Neuronal stem cell (in vitro differentiated cells): ENCODE results near the gene PNPT1.
"Not testable (repeated sequence)": the region's sequence is repeated elsewhere in the genome, so short reads cannot be mapped to it uniquely, and the experiment has no call there.

Experiments used
- DNase-seq: peaks from one replicate; pipeline ENCODE4 v3.0.0-alpha.2; 2013; ENCODE audit warnings: low spot score
- H2AFZ ChIP-seq: one replicate; pipeline ENCODE4 v1.6.1; 2013; ENCODE audit warnings: mild to moderate bottlenecking, low read length, inconsistent platforms
- H2AK5ac ChIP-seq: 2 replicates; pipeline ENCODE4 v1.6.1; 2013; ENCODE audit warnings: low read depth, mild to moderate bottlenecking, inconsistent platforms, low read length, moderate library complexity, mixed read lengths
- H2BK120ac ChIP-seq: 2 replicates; pipeline ENCODE4 v1.6.1; 2013; ENCODE audit warnings: low read depth, mild to moderate bottlenecking, inconsistent platforms, low read length, moderate library complexity, mixed read lengths
- H2BK12ac ChIP-seq: one replicate; pipeline ENCODE4 v1.6.1; 2013; ENCODE audit warnings: low read length, inconsistent platforms
- H2BK15ac ChIP-seq: 2 replicates; pipeline ENCODE4 v1.6.1; 2013; ENCODE audit warnings: mild to moderate bottlenecking, low read length, inconsistent platforms, mixed read lengths
- H2BK5ac ChIP-seq: one replicate; pipeline ENCODE4 v1.6.1; 2013; ENCODE audit warnings: inconsistent platforms, mild to moderate bottlenecking, low read length, moderate library complexity
- H3K14ac ChIP-seq: one replicate; pipeline ENCODE4 v1.6.1; 2013; ENCODE audit warnings: low read length, inconsistent platforms
- H3K18ac ChIP-seq: 2 replicates; pipeline ENCODE4 v1.6.1; 2013; ENCODE audit warnings: low read length, inconsistent platforms
- H3K23ac ChIP-seq: 2 replicates; pipeline ENCODE4 v1.6.1; 2013; ENCODE audit warnings: low read depth, mild to moderate bottlenecking, mixed read lengths, low read length, inconsistent platforms; ENCODE audit not compliant: poor library complexity
- H3K27ac ChIP-seq: replicated peaks from 3 replicates; pipeline ENCODE4 v1.5.1; 2013; ENCODE audit warnings: low read length, inconsistent platforms
- H3K27me3 ChIP-seq, 3 experiments: 2 replicates each; pipeline ENCODE4 v1.6.1; 2013; ENCODE audit warnings: low read length in 3 of 3, mild to moderate bottlenecking in 2 of 3, inconsistent platforms in 1 of 3, low read depth in 1 of 3, mixed read lengths in 1 of 3, moderate library complexity in 1 of 3; ENCODE audit not compliant: control insufficient read depth in 3 of 3, insufficient read depth in 3 of 3
- H3K36me3 ChIP-seq, 2 donors: replicated peaks in 1 of 2; 2 replicates each; pipeline ENCODE4 v1.6.1; 2013; ENCODE audit warnings: low read length in 2 of 2; ENCODE audit not compliant: control insufficient read depth in 2 of 2, insufficient read depth in 2 of 2
- H3K4ac ChIP-seq: 2 replicates; pipeline ENCODE4 v1.6.1; 2013; ENCODE audit warnings: inconsistent platforms, mild to moderate bottlenecking, low read length, moderate library complexity
- H3K4me1 ChIP-seq, 2 donors: 1 replicate in 1 of 2; 2 replicates in 1 of 2; pipeline ENCODE4 v1.6.1; 2013; ENCODE audit warnings: low read length in 2 of 2, low read depth in 1 of 2; ENCODE audit not compliant: control insufficient read depth in 2 of 2, insufficient read depth in 1 of 2
- H3K4me2 ChIP-seq: one replicate; pipeline ENCODE4 v1.6.1; 2013; ENCODE audit warnings: mild to moderate bottlenecking, low read length, inconsistent platforms; ENCODE audit not compliant: insufficient read depth, poor library complexity, severe bottlenecking
- H3K4me3 ChIP-seq, 2 donors: 2 replicates each; pipeline ENCODE4 v1.5.1; 2013; ENCODE audit warnings: low read length in 2 of 2, mild to moderate bottlenecking in 2 of 2, inconsistent platforms in 1 of 2, moderate library complexity in 1 of 2
- H3K79me1 ChIP-seq: one replicate; pipeline ENCODE4 v1.6.1; 2013; ENCODE audit warnings: low read depth, mild to moderate bottlenecking, inconsistent platforms, low read length, moderate library complexity
- H3K9ac ChIP-seq: one replicate; pipeline ENCODE4 v1.6.1; 2013; ENCODE audit warnings: mild to moderate bottlenecking, low read depth, low read length, inconsistent platforms; ENCODE audit not compliant: poor library complexity
- H3K9me3 ChIP-seq, 2 donors: replicated peaks in 1 of 2; 2 replicates each; pipeline versions ENCODE3 to v1.6.1; 2013; ENCODE audit warnings: low read length in 2 of 2, mild to moderate bottlenecking in 2 of 2, inconsistent platforms in 1 of 2, low read depth in 1 of 2, mixed read lengths in 1 of 2, moderate library complexity in 1 of 2; ENCODE audit not compliant: control insufficient read depth in 2 of 2, insufficient read depth in 1 of 2
- H4K8ac ChIP-seq: one replicate; pipeline ENCODE4 v1.6.1; 2013; ENCODE audit warnings: low read depth, mild to moderate bottlenecking, inconsistent platforms, low read length, moderate library complexity
- H4K91ac ChIP-seq: one replicate; pipeline ENCODE4 v1.6.1; 2013; ENCODE audit warnings: low read length, low read depth, mild to moderate bottlenecking, inconsistent platforms; ENCODE audit not compliant: poor library complexity
- WGBS, 2 donors: extraction: QIAGEN DNeasy Blood & Tissue Kit; methylation state at CpG; one replicate each; pipeline ENCODE4 v1.1.7; 2013; ENCODE audit warnings: missing lambda C conversion rate in 2 of 2, mixed read lengths in 1 of 2; ENCODE audit not compliant: insufficient read length in 2 of 2, insufficient replicate concordance in 1 of 2; ENCODE audit errors: extremely low coverage in 2 of 2; 5-methylcytosine and 5-hydroxymethylcytosine counted together

Gene PNPT1

DNA sequence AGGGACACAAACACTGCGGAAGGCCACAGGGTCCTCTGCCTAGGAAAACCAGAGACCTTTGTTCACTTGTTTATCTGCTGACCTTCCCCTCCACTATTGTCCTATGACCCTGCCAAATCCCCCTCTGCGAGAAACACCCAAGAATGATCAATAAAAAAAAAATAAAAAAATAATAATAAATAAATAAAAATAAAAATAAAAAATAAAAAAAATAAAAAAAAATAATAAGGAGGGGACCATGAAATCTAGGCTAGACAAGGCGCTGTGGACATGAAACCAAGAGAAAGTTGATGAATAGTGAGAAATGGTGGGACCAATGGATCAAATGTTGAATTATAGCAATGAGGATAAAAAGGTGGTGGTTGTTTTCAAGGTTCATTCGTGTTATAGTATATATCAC is 12.6 kb upstream of the PNPT1 start:
- not testable (repeated sequence) for DNase-seq, H2AK5ac ChIP-seq, H3K18ac ChIP-seq, H3K14ac ChIP-seq, H3K79me1 ChIP-seq, H2AFZ ChIP-seq, H3K36me3 ChIP-seq, H2BK5ac ChIP-seq, H2BK120ac ChIP-seq, H4K8ac ChIP-seq, H3K27ac ChIP-seq, H3K4me1 ChIP-seq, H2BK15ac ChIP-seq, H4K91ac ChIP-seq, H2BK12ac ChIP-seq, H3K4ac ChIP-seq, H3K4me3 ChIP-seq, H3K4me2 ChIP-seq, H3K23ac ChIP-seq, H3K9ac ChIP-seq, H3K9me3 ChIP-seq
- WGBS, 2 donors = no CpG with 5 or more reads among the region's 4 CpGs
- H3K27me3 ChIP-seq = peaks cover 0 to 19% (median 0%) of the 10 kb centered on the region in 3 experiments

DNA sequence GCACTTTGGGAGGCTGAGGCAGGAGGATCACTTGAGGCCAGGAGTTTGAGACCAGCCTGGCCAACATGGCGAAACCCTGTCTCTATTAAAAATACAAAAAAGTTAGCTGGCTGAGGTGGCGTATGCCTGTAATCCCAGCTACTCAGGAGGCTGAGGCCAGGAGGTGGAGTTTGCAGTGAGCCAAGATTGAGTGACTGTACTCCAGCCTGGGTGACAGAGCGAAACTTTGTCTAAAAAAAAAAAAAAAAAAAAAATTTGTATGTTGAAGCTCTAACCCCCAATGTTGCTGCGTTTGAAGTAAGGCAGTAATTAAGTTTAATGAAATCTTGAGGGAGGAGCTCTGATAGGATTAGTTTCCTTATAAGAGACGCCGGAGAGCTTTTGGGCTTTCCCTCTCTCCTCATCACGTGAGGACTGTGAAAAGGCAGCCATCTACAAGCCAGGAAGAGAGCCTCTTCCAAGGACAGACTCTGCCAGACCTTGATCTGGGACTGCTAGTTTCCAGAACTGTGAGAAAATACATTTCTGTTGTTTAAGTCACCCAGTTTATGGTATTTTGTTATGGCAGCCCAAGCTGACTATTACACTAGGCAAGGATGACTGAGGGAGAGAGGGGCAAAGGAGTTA is 11.5 kb upstream of the PNPT1 start:
- no peaks in the 10 kb centered on the region for H3K36me3 ChIP-seq
- H4K8ac ChIP-seq = no peak overlapping the region
- H3K18ac ChIP-seq = no peak overlapping the region
- H3K14ac ChIP-seq = no peak overlapping the region
- no peak overlapping the region for H3K4me2 ChIP-seq
- H3K4ac ChIP-seq = no peak overlapping the region
- no peak overlapping the region for H4K91ac ChIP-seq
- H3K9me3 ChIP-seq = no peaks in the 10 kb centered on the region
- peaks cover 0 to 19% (median 0%) of the 10 kb centered on the region in 3 experiments for H3K27me3 ChIP-seq
- no peak overlapping the region for H3K27ac ChIP-seq
- WGBS, 2 donors = no CpG with 5 or more reads among the region's 7 CpGs
- no peak overlapping the region for H3K23ac ChIP-seq
- no peak overlapping the region for H3K4me3 ChIP-seq
- no peak overlapping the region for H2AFZ ChIP-seq
- no peaks in the 10 kb centered on the region for H3K4me1 ChIP-seq
- no peak for DNase-seq
- no peak overlapping the region for H2BK120ac ChIP-seq
- no peak overlapping the region for H2AK5ac ChIP-seq
- H2BK15ac ChIP-seq = no peak overlapping the region
- H2BK5ac ChIP-seq = no peak overlapping the region
- no peak overlapping the region for H2BK12ac ChIP-seq
- no peaks in the 10 kb centered on the region for H3K79me1 ChIP-seq
- H3K9ac ChIP-seq = no peak overlapping the region

DNA sequence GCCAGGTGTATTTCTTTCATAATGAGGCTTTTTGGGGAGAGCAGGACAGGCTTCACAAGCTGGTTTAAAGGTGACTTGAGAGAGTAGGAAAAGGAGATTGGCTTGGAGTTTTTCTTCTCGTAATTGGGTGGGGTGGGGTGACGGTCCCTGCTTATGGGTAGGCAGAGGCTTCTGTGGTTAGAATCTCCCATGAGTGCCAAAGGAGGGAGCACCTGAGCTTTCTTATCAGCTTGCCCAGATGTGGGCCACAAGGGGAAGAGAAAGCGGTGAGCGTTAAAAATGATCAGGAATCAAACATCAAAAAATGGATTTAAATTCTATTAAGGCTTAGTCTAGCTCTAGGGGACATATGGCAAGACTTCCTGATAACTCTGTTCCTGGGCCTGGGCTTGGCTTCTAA is 9.7 kb upstream of the PNPT1 start:
- Histone ChIP-seq H2BK12ac (no peak overlapping the region), H3K9ac (no peak overlapping the region), H4K8ac (no peak overlapping the region), H3K18ac (no peak overlapping the region), H3K14ac (no peak overlapping the region), H3K23ac (no peak overlapping the region), H3K27ac (no peak overlapping the region), H3K4me1 (peaks cover 0 to 4% of the 10 kb centered on the region in 2 donors), H2BK15ac (no peak overlapping the region), H3K4me2 (no peak overlapping the region), H3K79me1 (no peaks in the 10 kb centered on the region), H4K91ac (no peak overlapping the region), H3K4me3 (no peak overlapping the region), H2BK5ac (no peak overlapping the region), H2AK5ac (no peak overlapping the region), H3K9me3 (no peaks in the 10 kb centered on the region), H3K36me3 (no peaks in the 10 kb centered on the region), H2BK120ac (no peak overlapping the region), H3K27me3 (peaks cover 0 to 34% (median 0%) of the 10 kb centered on the region in 3 experiments), H3K4ac (no peak overlapping the region), H2AFZ (no peak overlapping the region)
- no peak for DNase-seq
- WGBS, 2 donors = no CpG with 5 or more reads among the region's 4 CpGs

DNA sequence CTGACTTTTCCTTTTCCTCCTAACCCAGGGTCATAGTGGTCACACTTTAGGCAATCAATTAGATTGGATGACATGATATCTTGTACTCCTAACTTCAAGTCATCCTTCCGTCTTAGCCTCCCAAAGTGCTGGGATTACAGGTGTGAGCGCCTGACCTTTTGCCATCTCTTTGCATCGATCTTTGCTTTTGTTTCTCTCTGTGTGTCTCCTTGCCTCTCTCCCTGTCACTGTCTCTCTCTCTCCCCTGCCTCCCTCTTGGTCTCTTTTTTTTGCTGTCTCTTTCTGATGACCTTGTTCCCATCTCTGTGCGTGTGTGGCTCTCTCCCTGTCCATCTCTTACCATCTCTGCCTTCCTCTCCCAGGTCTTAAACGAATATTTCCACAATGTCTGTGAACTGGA is 904 bp downstream of the PNPT1 start:
- not testable (repeated sequence) for DNase-seq, H2BK12ac ChIP-seq
- H2AFZ ChIP-seq = peak overlapping the region; percentile 93

More for the DNA sequence above, 904 bp downstream of the PNPT1 start:
- H3K27me3 ChIP-seq, H2BK15ac ChIP-seq, H2AK5ac ChIP-seq, H2BK5ac ChIP-seq, H4K91ac ChIP-seq, H3K18ac ChIP-seq, H3K79me1 ChIP-seq, H3K27ac ChIP-seq, H3K14ac ChIP-seq, H2BK120ac ChIP-seq, H3K4me1 ChIP-seq, H3K9ac ChIP-seq, H3K4ac ChIP-seq, H4K8ac ChIP-seq, H3K23ac ChIP-seq, H3K9me3 ChIP-seq: not testable (repeated sequence)
- WGBS, 2 donors = no CpG with 5 or more reads among the region's 5 CpGs
- peak overlapping the region; percentile 77 for H3K4me2 ChIP-seq
- peaks cover 0 to 29% of the 10 kb centered on the region in 2 donors for H3K36me3 ChIP-seq
- peak overlapping the region; percentile 87 to 90 for H3K4me3 ChIP-seq
